GM18502 (cell line): ENCODE results near the gene SOX18.
"Not testable (repeated sequence)": the region's sequence is repeated elsewhere in the genome, so short reads cannot be mapped to it uniquely, and the experiment has no call there.

Experiments
- ATAC-seq: cut with Tn5 transposase; IDR thresholded peaks from one replicate; pipeline ENCODE4 v1.9.1; 2021; ENCODE audit warnings: mild to moderate bottlenecking; ENCODE audit not compliant: unreplicated experiment, poor library complexity

SOX18 gene

GRCh38 chr20:64025826-64026412, 23.5 kb downstream of the SOX18 start:
- ATAC-seq, result no peak

GRCh38 chr20:64025101-64025825, 24.2 kb downstream of the SOX18 start:
- no peak for ATAC-seq

DNA sequence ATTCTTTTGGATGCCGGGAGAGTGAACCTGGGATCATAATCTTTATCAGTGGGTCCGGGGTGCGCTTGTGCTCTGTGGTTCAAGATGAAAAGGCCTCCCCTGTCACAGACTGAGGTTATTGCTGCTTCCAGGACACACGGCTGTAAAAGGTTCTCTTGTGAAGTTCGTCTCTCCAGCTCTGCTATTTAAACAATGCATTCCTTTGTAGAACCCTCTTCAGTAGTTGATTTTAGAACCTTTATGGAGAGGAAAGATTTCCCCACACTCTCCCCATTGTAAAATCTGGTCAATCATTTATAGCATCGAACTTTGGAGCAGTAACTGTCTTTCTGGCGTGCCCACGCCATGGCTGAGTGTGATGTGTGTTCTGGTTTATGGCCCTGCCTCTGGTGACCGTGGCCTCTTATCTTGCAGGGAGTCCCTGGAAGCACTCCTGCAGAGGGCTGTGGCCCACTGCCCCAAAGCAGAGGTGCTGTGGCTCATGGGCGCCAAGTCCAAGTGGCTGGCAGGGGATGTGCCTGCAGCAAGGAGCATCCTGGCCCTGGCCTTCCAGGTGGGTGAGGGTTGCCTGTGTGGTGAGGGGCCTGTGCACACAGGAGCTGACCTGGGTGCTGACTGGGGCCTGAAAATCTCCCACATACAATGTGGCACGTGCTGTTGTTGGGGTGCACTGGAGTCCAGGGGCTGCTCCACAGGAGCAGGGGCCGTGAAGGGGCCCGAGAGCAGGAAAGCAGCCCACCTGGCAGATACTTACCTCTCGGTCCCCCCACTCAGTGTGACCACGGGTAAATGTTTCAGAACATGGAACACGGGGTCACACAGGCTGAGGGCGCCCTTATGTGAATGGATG, 25.1 kb downstream of the SOX18 start:
- ATAC-seq, result no peak

GRCh38 chr20:64023361-64024140, 25.9 kb downstream of the SOX18 start:
- ATAC-seq, result no peak

GRCh38 chr20:64022671-64023360, 26.6 kb downstream of the SOX18 start:
- ATAC-seq, result no peak

GRCh38 chr20:64021124-64021975, 28.1 kb downstream of the SOX18 start:
- ATAC-seq, result no peak

DNA sequence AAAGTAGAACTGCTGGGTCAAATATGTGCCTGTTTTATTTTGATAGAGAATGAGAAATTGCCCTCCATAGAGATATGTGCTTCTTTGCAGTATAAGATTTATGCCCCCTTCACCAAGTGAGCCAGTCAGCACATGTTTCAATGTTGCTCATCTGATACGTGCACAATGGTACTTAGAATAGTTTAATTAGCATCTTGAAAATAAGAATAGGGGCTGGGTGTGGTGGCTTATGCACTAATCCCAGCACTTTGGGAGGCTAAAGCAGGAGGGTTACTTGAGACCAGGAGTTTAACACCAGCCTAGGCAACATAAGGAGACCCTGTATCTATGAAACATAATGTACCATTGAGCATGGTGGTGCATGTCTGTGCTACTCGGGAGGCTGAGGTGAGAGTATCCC, 33.8 kb downstream of the SOX18 start:
- ATAC-seq, result no peak

- not testable (repeated sequence) for ATAC-seq
Observed at GRCh38 chr20:64012385-64013154, 36.9 kb downstream of the SOX18 start.

- ATAC-seq, result no peak
Observed at GRCh38 chr20:64011366-64011779, 38.1 kb downstream of the SOX18 start.

GRCh38 chr20:64010711-64011237, 38.7 kb downstream of the SOX18 start:
- ATAC-seq, result no peak

GRCh38 chr20:64009811-64010387, 39.5 kb downstream of the SOX18 start:
- no peak for ATAC-seq

- no peak for ATAC-seq
Observed at GRCh38 chr20:64006902-64007301, 42.5 kb downstream of the SOX18 start.

GRCh38 chr20:64006490-64006889, 42.9 kb downstream of the SOX18 start:
- no peak for ATAC-seq

DNA sequence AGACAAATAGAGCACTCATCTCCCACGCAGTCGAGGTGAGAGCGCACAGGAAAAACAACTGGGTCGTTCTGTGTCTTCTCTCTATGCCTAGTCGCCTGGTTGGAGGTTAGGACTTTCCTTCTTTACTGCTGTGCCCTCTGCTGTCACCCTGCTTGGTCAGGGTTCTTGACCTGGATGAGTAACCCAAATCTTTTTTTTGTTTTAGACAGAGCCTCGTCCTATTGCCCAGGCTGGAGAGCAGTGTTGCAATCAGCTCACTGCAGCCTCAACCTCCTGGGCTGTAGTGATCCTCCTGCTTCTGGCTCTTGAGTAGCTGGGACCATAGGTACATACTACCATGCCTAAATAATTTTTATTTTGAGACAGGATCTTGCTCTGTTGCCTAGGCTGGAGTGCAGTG, 44.0 kb downstream of the SOX18 start:
- ATAC-seq, result no peak

DNA sequence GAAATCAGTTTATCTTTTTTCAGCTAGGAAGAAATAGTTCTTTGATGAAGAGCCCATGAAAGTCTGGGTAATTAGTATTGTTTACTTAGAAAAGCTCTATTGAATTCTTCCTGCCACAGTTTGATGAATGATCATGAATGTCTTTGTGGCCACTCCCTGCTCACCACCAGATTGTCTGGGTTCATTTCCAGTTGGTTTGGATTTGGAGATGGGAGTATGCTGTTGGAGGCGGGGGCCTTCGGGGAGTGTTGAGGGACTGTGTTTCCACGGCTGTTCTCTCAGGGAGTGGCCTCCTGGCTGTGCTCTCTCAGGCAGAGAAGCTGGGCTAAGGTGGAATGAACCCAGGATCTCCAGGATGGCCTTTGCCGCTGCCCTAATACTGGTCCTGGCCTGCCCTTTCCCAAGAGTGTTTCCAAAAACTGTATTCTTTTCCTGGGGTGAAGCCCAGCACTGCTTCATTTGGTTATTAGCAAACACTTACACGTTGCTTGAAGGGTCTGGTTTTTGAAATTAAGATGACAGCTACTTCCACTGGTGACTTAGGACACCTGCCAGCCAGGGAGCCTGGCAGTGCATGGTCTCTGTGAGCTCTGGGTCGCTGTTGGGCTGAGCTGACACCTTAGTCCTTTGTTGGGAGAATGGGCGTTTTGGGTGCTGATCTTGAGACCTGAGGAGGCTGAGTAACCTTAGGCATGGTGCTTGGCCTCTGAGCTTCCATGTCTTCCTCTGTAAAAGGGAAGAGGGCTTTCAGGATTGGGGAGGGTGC, 45.3 kb downstream of the SOX18 start:
- no peak for ATAC-seq

DNA sequence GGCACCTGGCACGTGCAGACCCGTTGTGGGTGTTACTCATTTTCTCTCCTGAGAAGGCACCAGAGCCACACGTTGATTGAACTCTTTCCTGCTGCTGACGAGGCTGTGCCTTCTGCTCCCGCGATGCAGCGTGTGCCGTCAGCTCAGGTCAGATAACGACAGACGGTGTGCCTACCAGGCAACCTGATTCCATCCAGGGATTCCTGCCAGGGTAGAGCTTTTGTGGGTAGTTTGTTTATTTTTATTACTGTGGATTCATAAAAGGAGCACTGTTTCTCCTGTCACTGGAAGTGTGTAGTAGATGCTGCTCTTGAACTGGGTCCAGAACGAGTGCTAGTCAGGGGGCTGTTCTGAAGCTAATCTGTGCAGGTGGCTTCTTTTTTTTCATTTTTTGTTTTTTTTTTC, 47.8 kb downstream of the SOX18 start:
- no peak for ATAC-seq

DNA sequence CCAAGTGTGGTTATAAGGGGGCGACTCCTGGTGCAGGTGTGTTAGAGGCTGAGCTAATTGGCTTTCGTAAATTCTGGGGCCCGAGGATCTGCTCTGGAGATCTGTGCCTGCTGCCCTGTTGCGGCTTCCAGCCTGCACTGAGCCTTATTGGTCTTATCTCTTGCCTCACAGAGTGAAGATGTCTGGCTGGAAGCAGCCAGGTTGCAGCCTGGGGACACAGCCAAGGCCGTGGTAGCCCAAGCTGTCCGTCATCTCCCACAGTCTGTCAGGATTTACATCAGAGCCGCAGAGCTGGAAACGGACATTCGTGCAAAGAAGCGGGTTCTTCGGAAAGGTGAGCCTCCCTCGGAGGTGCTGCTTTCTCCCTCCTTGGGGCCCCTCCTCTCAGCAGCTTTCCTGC, 48.5 kb downstream of the SOX18 start:
- ATAC-seq, result no peak
